Common myeloid progenitor, CD34-positive (primary cell): ENCODE measurements around the gene ZBTB48. TPM values are rescaled to one million over a fixed set of nuclear protein-coding genes. Genes with fewer than 3 reads are reported as not detected.
A peak's percentile ranks its signal among the peaks of the same experiment; 100 is the strongest.

Experiments
- CTCF ChIA-PET: fragments of 350-600 bp; sonication (Branson Sonifier 250); formaldehyde crosslinking; loops from one replicate; lab custom pipeline; 2021; ENCODE audit warnings: antibody characterized with exemption; lab: Charles Lee
- POLR2A ChIA-PET: fragments of 350-600 bp; sonication (Branson Sonifier 250); formaldehyde crosslinking; loops from one replicate; lab custom pipeline; 2021; ENCODE audit warnings: antibody characterized with exemption; lab: Charles Lee
- DNase-seq, 3 donors: peaks; one replicate each; pipeline versions ENCODE4 v3.0.0 to v3.0.0-alpha.2; 2013
- H3K27ac ChIP-seq, 2 experiments: 1 replicate in 1 of 2; 2 replicates in 1 of 2; pipeline ENCODE4 v1.7.0; 2013; ENCODE audit warnings: inconsistent platforms in 2 of 2, low read length in 2 of 2, mild to moderate bottlenecking in 2 of 2, low read depth in 1 of 2, moderate library complexity in 1 of 2; ENCODE audit not compliant: severe bottlenecking in 2 of 2, insufficient read depth in 1 of 2, poor library complexity in 1 of 2
- H3K27me3 ChIP-seq, 5 experiments: replicated peaks in 2 of 5; 1 replicate in 3 of 5; 2 replicates in 2 of 5; pipeline versions ENCODE4 v1.6.1 to v1.7.0; 2013; ENCODE audit warnings: low read length in 4 of 5, mild to moderate bottlenecking in 2 of 5, moderate library complexity in 2 of 5, inconsistent platforms in 1 of 5; ENCODE audit not compliant: insufficient read depth in 5 of 5, control insufficient read depth in 4 of 5
- H3K36me3 ChIP-seq, 4 experiments: 1 replicate in 2 of 4; 2 replicates in 2 of 4; pipeline versions ENCODE4 v1.6.1 to v1.7.0; 2013; ENCODE audit warnings: low read length in 3 of 4, control low read depth in 1 of 4, mild to moderate bottlenecking in 1 of 4; ENCODE audit not compliant: control insufficient read depth in 4 of 4, insufficient read depth in 4 of 4
- H3K4me1 ChIP-seq, 4 experiments: 1 replicate in 3 of 4; 2 replicates in 1 of 4; pipeline versions ENCODE4 v1.6.1 to v1.7.1; 2013; ENCODE audit warnings: low read length in 3 of 4, mild to moderate bottlenecking in 3 of 4, control low read depth in 1 of 4, inconsistent platforms in 1 of 4, moderate library complexity in 1 of 4; ENCODE audit not compliant: control insufficient read depth in 4 of 4, insufficient read depth in 4 of 4; ENCODE audit errors: control extremely low read depth in 1 of 4
- H3K4me3 ChIP-seq, 7 experiments: 1 replicate in 4 of 7; 2 replicates in 3 of 7; pipeline versions ENCODE4 v1.5.1 to v1.7.0; 2013; ENCODE audit warnings: mild to moderate bottlenecking in 7 of 7, low read length in 6 of 7, moderate library complexity in 6 of 7, inconsistent platforms in 2 of 7, low read depth in 2 of 7, control low read depth in 1 of 7; ENCODE audit not compliant: insufficient read depth in 4 of 7, control insufficient read depth in 1 of 7; ENCODE audit errors: extremely low read depth in 1 of 7
- H3K9me3 ChIP-seq, 5 experiments: 1 replicate in 4 of 5; 2 replicates in 1 of 5; pipeline versions ENCODE4 v1.6.1 to v1.7.1; 2013; ENCODE audit warnings: low read length in 4 of 5, mild to moderate bottlenecking in 2 of 5, inconsistent platforms in 1 of 5, low read depth in 1 of 5, moderate library complexity in 1 of 5; ENCODE audit not compliant: control insufficient read depth in 4 of 5, insufficient read depth in 2 of 5; ENCODE audit errors: control extremely low read depth in 1 of 5
- WGBS: methylation state at CpG from one replicate; pipeline ENCODE4 v1.1.5; 2013; ENCODE audit not compliant: insufficient coverage; 5-methylcytosine and 5-hydroxymethylcytosine counted together
- polyA plus RNA-seq: library from polyadenylated mRNA; unstranded; fragments of 120-200 nt; gene quantifications from one replicate; pipeline ENCODE4 v1.2.1, GENCODE V29; 2013

Gene ZBTB48
- polyA plus RNA-seq = 30.0 TPM

GRCh38 chr1:6579374-6580118 is at the start of gene ZBTB48:
ZBTB48 (plus strand) TSS chr1:6579994; CDS start chr1:6580610, 616 bp downstream.
- CTCF ChIA-PET = interaction anchor here (0.6 to 2.6 kb wide), 8 partner anchors 10 to 67 kb away, joined by 3 to 12 read pairs (median 4); partner anchors contain the start of genes NOL9 and TAS1R1
- peak within 1 kb of the TSS; percentile 64 to 85 (median 76) for H3K4me3 ChIP-seq
- H3K9me3 ChIP-seq = no peaks in the 10 kb centered on the region
- peak; percentile 95 to 96 (median 96) for DNase-seq
- peaks cover 0 to 3% (median 0%) of the 10 kb centered on the region in 4 experiments for H3K36me3 ChIP-seq
- H3K4me1 ChIP-seq = peaks cover 4 to 37% (median 33%) of the 10 kb centered on the region in 4 experiments
- POLR2A ChIA-PET = interaction anchor here (0.7 to 1.0 kb wide), 4 partner anchors 22 to 46 kb away, joined by 3 to 5 read pairs (median 4); partner anchors contain the start of gene NOL9
- no peaks in the 10 kb centered on the region for H3K27me3 ChIP-seq
- peak within 1 kb of the TSS; percentile 81 to 94 for H3K27ac ChIP-seq
- 16% methylated on average over 53 of the region's 58 CpGs for WGBS

- Histone ChIP-seq H3K27me3 (no peaks in the 10 kb centered on the region), H3K27ac (no peak overlapping the region), H3K4me1 (no peaks in the 10 kb centered on the region), H3K9me3 (no peaks in the 10 kb centered on the region), H3K4me3 (no peak overlapping the region), H3K36me3 (peaks cover 28 to 71% (median 59%) of the 10 kb centered on the region in 4 experiments)
- WGBS = 95% methylated on average over 10 of the region's 13 CpGs
- no peak for DNase-seq
- ChIA-PET CTCF (interaction anchor here (0.8 to 1.2 kb wide), 2 partner anchors 8 to 22 kb away, joined by 3 read pairs; no protein-coding TSS in a partner anchor), POLR2A (no interaction called here)
Measured at GRCh38 chr1:6530504-6531160, 49.2 kb upstream of the ZBTB48 start.

GRCh38 chr1:6531996-6532395 is 47.8 kb upstream of the ZBTB48 start:
- Histone ChIP-seq H3K36me3 (peaks cover 26 to 64% (median 54%) of the 10 kb centered on the region in 4 experiments), H3K4me3 (no peak overlapping the region), H3K27ac (no peak overlapping the region), H3K4me1 (no peaks in the 10 kb centered on the region), H3K9me3 (no peaks in the 10 kb centered on the region), H3K27me3 (no peaks in the 10 kb centered on the region)
- no peak for DNase-seq
- 92% methylated on average over 4 of the region's 5 CpGs for WGBS
- POLR2A ChIA-PET = no interaction called here
- CTCF ChIA-PET = no interaction called here

- H3K36me3 ChIP-seq = peaks cover 19 to 54% (median 42%) of the 10 kb centered on the region in 4 experiments
- ChIA-PET POLR2A (no interaction called here), CTCF (interaction anchor here (1.2 to 3.2 kb wide), 2 partner anchors 12 to 19 kb away, joined by 3 to 13 read pairs; no protein-coding TSS in a partner anchor)
- no peak overlapping the region for H3K27ac ChIP-seq
- H3K27me3 ChIP-seq = no peaks in the 10 kb centered on the region
- 100% methylated on average over 7 of the region's 8 CpGs for WGBS
- H3K9me3 ChIP-seq = no peaks in the 10 kb centered on the region
- H3K4me3 ChIP-seq = no peak overlapping the region
- H3K4me1 ChIP-seq = no peaks in the 10 kb centered on the region
- DNase-seq = no peak
Measured at GRCh38 chr1:6534248-6534822, 45.5 kb upstream of the ZBTB48 start.

GRCh38 chr1:6535214-6535613 is 44.6 kb upstream of the ZBTB48 start:
- Histone ChIP-seq H3K27me3 (no peaks in the 10 kb centered on the region), H3K4me3 (no peak overlapping the region), H3K36me3 (peaks cover 19 to 50% (median 42%) of the 10 kb centered on the region in 4 experiments), H3K27ac (no peak overlapping the region), H3K4me1 (no peaks in the 10 kb centered on the region), H3K9me3 (no peaks in the 10 kb centered on the region)
- WGBS = 100% methylated on average over 2 of the region's 4 CpGs
- DNase-seq = no peak
- ChIA-PET POLR2A (interaction anchor here (0.7 kb wide), 1 partner anchor 14 kb away, joined by 3 read pairs; no protein-coding TSS in a partner anchor), CTCF (interaction anchor here (0.7 to 3.2 kb wide), 3 partner anchors 10 to 49 kb away, joined by 3 to 13 read pairs (median 7); no protein-coding TSS in a partner anchor)

GRCh38 chr1:6536291-6536690 is 43.5 kb upstream of the ZBTB48 start:
- Histone ChIP-seq H3K9me3 (no peaks in the 10 kb centered on the region), H3K4me1 (no peaks in the 10 kb centered on the region), H3K36me3 (peaks cover 15 to 49% (median 37%) of the 10 kb centered on the region in 4 experiments), H3K27me3 (no peaks in the 10 kb centered on the region), H3K4me3 (no peak overlapping the region), H3K27ac (no peak overlapping the region)
- POLR2A ChIA-PET = no interaction called here
- no CpG with 5 or more reads among the region's 5 CpGs for WGBS
- DNase-seq = no peak
- CTCF ChIA-PET = interaction anchor here (0.7 to 3.2 kb wide), 4 partner anchors 11 to 60 kb away, joined by 3 to 13 read pairs (median 5); no protein-coding TSS in a partner anchor
